ENCODE measurements around the gene ALS2.
A peak's percentile ranks its signal among the peaks of the same experiment; 100 is the strongest.
"Not testable (repeated sequence)": the region's sequence is repeated elsewhere in the genome, so short reads cannot be mapped to it uniquely, and the experiment has no call there.

Gene ALS2

GRCh38 chr2:201780674-201781493, at the start of gene ALS2:
Gene ALS2, minus strand, starts transcription at chr2:201780933. Its CDS starts 12,048 bp downstream, at chr2:201768885.
- H3K4me3 ChIP-seq (ENCODE audit: low read depth in 1 of 2, low read length in 2 of 2) = peak within 1 kb of the TSS; percentile 91 to 97
- H3K27me3 ChIP-seq (ENCODE audit: control insufficient read depth in 1 of 2, insufficient read depth in 2 of 2, low read length in 2 of 2) = no peaks in the 10 kb centered on the region
- peak within 1 kb of the TSS; percentile 73 for H3K27ac ChIP-seq (ENCODE audit: low read depth, low read length)

GRCh38 chr2:201828220-201828619, 47.5 kb upstream of the ALS2 start:
- Histone ChIP-seq H3K27ac (ENCODE audit: low read depth, low read length) (no peak overlapping the region), H3K36me3 (ENCODE audit: control insufficient read depth in 1 of 2, insufficient read depth in 2 of 2, low read length in 2 of 2) (no peaks in the 10 kb centered on the region), H3K4me3 (ENCODE audit: low read depth in 1 of 2, low read length in 2 of 2) (no peak overlapping the region)

More at GRCh38 chr2:201780674-201781493, at the start of gene ALS2:
- H3K4me1 ChIP-seq (ENCODE audit: control insufficient read depth in 1 of 2, insufficient read depth in 2 of 2, low read length in 2 of 2) = peaks cover 17 to 46% of the 10 kb centered on the region in 2 donors
- no peaks in the 10 kb centered on the region for H3K9me3 ChIP-seq (ENCODE audit: control insufficient read depth in 1 of 2, low read length in 2 of 2)
- H3K36me3 ChIP-seq (ENCODE audit: control insufficient read depth in 1 of 2, insufficient read depth in 2 of 2, low read length in 2 of 2) = no peaks in the 10 kb centered on the region
- peak within 1 kb of the TSS; percentile 78 to 85 for H3K9ac ChIP-seq (ENCODE audit: low read depth in 1 of 2, low read length in 2 of 2)

GRCh38 chr2:201827621-201828020, 46.9 kb upstream of the ALS2 start:
- Histone ChIP-seq H3K27me3 (ENCODE audit: control insufficient read depth in 1 of 2, insufficient read depth in 2 of 2, low read length in 2 of 2) (no peaks in the 10 kb centered on the region), H3K27ac (ENCODE audit: low read depth, low read length) (no peak overlapping the region), H3K9me3 (ENCODE audit: control insufficient read depth in 1 of 2, low read length in 2 of 2) (no peaks in the 10 kb centered on the region), H3K36me3 (ENCODE audit: control insufficient read depth in 1 of 2, insufficient read depth in 2 of 2, low read length in 2 of 2) (no peaks in the 10 kb centered on the region), H3K4me1 (ENCODE audit: control insufficient read depth in 1 of 2, insufficient read depth in 2 of 2, low read length in 2 of 2) (no peaks in the 10 kb centered on the region), H3K4me3 (ENCODE audit: low read depth in 1 of 2, low read length in 2 of 2) (no peak overlapping the region), H3K9ac (ENCODE audit: low read depth in 1 of 2, low read length in 2 of 2) (no peak overlapping the region)

More at GRCh38 chr2:201828220-201828619, 47.5 kb upstream of the ALS2 start:
- Histone ChIP-seq H3K9me3 (ENCODE audit: control insufficient read depth in 1 of 2, low read length in 2 of 2) (no peaks in the 10 kb centered on the region), H3K27me3 (ENCODE audit: control insufficient read depth in 1 of 2, insufficient read depth in 2 of 2, low read length in 2 of 2) (no peaks in the 10 kb centered on the region), H3K4me1 (ENCODE audit: control insufficient read depth in 1 of 2, insufficient read depth in 2 of 2, low read length in 2 of 2) (no peaks in the 10 kb centered on the region), H3K9ac (ENCODE audit: low read depth in 1 of 2, low read length in 2 of 2) (no peak overlapping the region)

DNA sequence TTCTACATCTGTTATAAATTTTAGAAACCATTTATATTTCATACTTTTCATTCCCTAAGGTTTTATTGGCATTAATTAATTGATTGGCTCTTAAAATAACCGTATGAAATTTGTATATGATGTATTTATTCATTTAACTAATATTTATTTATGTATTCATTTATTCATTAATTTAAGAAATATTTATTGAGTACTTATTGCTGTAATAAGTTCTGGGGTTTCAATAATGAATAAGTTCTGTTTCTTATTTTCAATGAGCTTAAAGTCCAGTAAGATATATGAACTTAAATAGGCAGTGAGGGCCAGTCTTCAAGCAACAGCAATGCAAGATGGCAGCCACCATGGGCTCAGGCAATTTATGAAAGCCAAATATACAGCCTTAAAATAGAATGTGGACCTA, 43.5 kb upstream of the ALS2 start:
- no peaks in the 10 kb centered on the region for H3K36me3 ChIP-seq (ENCODE audit: control insufficient read depth in 1 of 2, insufficient read depth in 2 of 2, low read length in 2 of 2)
- no peaks in the 10 kb centered on the region for H3K9me3 ChIP-seq (ENCODE audit: control insufficient read depth in 1 of 2, low read length in 2 of 2)
- H3K4me1 ChIP-seq (ENCODE audit: control insufficient read depth in 1 of 2, insufficient read depth in 2 of 2, low read length in 2 of 2) = no peaks in the 10 kb centered on the region
- no peak overlapping the region for H3K9ac ChIP-seq (ENCODE audit: low read depth in 1 of 2, low read length in 2 of 2)
- no peak overlapping the region for H3K4me3 ChIP-seq (ENCODE audit: low read depth in 1 of 2, low read length in 2 of 2)
- H3K27me3 ChIP-seq (ENCODE audit: control insufficient read depth in 1 of 2, insufficient read depth in 2 of 2, low read length in 2 of 2) = no peaks in the 10 kb centered on the region
- no peak overlapping the region for H3K27ac ChIP-seq (ENCODE audit: low read depth, low read length)

DNA sequence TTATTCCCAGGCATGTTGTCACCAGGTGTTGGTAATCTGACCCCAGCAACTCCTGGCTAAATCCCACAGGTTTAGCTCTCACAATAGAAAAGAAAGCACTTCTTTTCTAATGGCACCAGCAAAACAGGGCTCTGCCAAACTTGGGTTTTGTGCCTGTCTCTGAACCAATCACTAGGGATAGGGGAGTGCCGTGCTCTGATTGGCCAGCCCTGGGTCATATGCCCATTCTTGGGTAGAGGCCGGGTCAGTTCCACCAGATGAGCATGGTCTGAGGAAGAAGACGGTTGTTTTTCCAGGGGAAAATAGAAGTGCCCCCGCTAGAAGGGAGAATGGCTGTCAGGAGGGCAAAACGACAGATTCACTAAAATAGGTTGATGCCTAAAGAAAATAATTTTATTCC, 40.3 kb upstream of the ALS2 start:
- no peaks in the 10 kb centered on the region for H3K9me3 ChIP-seq (ENCODE audit: control insufficient read depth in 1 of 2, low read length in 2 of 2)
- no peaks in the 10 kb centered on the region for H3K27me3 ChIP-seq (ENCODE audit: control insufficient read depth in 1 of 2, insufficient read depth in 2 of 2, low read length in 2 of 2)
- no peak overlapping the region for H3K9ac ChIP-seq (ENCODE audit: low read depth in 1 of 2, low read length in 2 of 2)
- no peak overlapping the region for H3K4me3 ChIP-seq (ENCODE audit: low read depth in 1 of 2, low read length in 2 of 2)
- no peaks in the 10 kb centered on the region for H3K36me3 ChIP-seq (ENCODE audit: control insufficient read depth in 1 of 2, insufficient read depth in 2 of 2, low read length in 2 of 2)
- no peaks in the 10 kb centered on the region for H3K4me1 ChIP-seq (ENCODE audit: control insufficient read depth in 1 of 2, insufficient read depth in 2 of 2, low read length in 2 of 2)
- no peak overlapping the region for H3K27ac ChIP-seq (ENCODE audit: low read depth, low read length)

GRCh38 chr2:201820383-201821007, 39.8 kb upstream of the ALS2 start:
- no peaks in the 10 kb centered on the region for H3K4me1 ChIP-seq (ENCODE audit: control insufficient read depth in 1 of 2, insufficient read depth in 2 of 2, low read length in 2 of 2)
- H3K9ac ChIP-seq (ENCODE audit: low read depth in 1 of 2, low read length in 2 of 2) = no peak overlapping the region
- H3K36me3 ChIP-seq (ENCODE audit: control insufficient read depth in 1 of 2, insufficient read depth in 2 of 2, low read length in 2 of 2) = no peaks in the 10 kb centered on the region
- H3K27me3 ChIP-seq (ENCODE audit: control insufficient read depth in 1 of 2, insufficient read depth in 2 of 2, low read length in 2 of 2) = no peaks in the 10 kb centered on the region
- H3K4me3 ChIP-seq (ENCODE audit: low read depth in 1 of 2, low read length in 2 of 2) = no peak overlapping the region
- no peaks in the 10 kb centered on the region for H3K9me3 ChIP-seq (ENCODE audit: control insufficient read depth in 1 of 2, low read length in 2 of 2)
- no peak overlapping the region for H3K27ac ChIP-seq (ENCODE audit: low read depth, low read length)

- no peak overlapping the region for H3K27ac ChIP-seq (ENCODE audit: low read depth, low read length)
- no peaks in the 10 kb centered on the region for H3K36me3 ChIP-seq (ENCODE audit: control insufficient read depth in 1 of 2, insufficient read depth in 2 of 2, low read length in 2 of 2)
- no peaks in the 10 kb centered on the region for H3K27me3 ChIP-seq (ENCODE audit: control insufficient read depth in 1 of 2, insufficient read depth in 2 of 2, low read length in 2 of 2)
- H3K4me1 ChIP-seq (ENCODE audit: control insufficient read depth in 1 of 2, insufficient read depth in 2 of 2, low read length in 2 of 2) = no peaks in the 10 kb centered on the region
- no peaks in the 10 kb centered on the region for H3K9me3 ChIP-seq (ENCODE audit: control insufficient read depth in 1 of 2, low read length in 2 of 2)
- H3K4me3 ChIP-seq (ENCODE audit: low read depth in 1 of 2, low read length in 2 of 2) = no peak overlapping the region
- H3K9ac ChIP-seq (ENCODE audit: low read depth in 1 of 2, low read length in 2 of 2) = no peak overlapping the region
Observed at GRCh38 chr2:201816657-201817575, 36.2 kb upstream of the ALS2 start.

DNA sequence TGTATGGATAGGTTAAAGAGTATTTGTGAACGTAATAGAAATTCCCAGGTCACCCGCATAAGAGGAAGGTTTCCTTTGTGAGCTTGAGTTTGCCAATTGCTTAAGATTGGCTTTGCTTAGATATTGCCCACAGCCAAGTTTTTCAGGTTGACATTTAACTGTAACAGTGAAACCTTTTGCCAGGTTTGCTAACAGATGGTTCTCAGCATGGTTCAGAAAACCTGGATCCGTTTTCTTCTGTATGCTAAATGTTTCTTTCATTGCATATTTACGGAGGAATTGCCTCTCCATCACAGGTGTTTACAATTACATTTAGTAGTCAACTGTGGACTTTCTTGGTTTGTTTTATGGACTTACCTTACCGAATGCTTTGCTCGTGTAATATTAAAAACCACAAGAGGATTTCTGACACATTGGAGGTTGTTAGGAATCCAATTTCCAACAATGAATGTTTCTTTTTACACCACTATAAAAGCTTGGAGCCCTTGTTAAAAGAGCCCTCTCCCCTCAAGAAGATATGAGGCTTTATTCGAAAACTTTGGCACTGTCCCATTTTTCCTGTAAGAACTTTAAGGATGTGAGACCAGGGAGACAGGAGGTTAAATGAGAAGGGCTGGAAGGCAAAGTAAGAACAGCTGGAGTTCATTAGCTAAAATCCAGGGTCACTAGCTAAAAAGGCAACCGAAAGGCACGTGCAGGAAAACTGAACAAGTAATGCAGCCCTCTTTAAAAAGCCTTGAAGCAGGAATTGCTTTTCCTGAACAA, 33.4 kb upstream of the ALS2 start:
- no peaks in the 10 kb centered on the region for H3K27me3 ChIP-seq (ENCODE audit: control insufficient read depth in 1 of 2, insufficient read depth in 2 of 2, low read length in 2 of 2)

DNA sequence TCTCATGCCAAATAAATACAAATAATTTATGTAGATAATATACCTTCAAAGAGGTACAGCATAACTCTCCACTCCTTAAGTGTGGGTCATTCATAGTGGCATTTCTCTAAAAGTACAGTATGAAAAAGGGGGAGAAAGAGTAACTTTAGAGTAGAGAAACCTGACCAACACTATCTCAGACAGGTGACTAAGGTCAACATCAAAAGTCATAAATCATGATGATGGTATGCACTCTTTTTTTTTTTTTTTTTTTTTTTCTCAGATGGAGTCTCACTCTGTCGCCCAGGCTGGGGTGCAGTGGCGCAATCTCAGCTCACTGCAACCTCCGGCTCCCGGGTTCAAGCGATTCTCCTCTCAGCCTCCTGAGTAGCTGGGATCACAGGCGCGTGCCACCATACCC, 29.9 kb upstream of the ALS2 start:
- not testable (repeated sequence) for H3K27me3 ChIP-seq (ENCODE audit: control insufficient read depth in 1 of 2, insufficient read depth in 2 of 2, low read length in 2 of 2); H3K4me3 ChIP-seq (ENCODE audit: low read depth in 1 of 2, low read length in 2 of 2); H3K9me3 ChIP-seq (ENCODE audit: control insufficient read depth in 1 of 2, low read length in 2 of 2); H3K36me3 ChIP-seq (ENCODE audit: control insufficient read depth in 1 of 2, insufficient read depth in 2 of 2, low read length in 2 of 2); H3K27ac ChIP-seq (ENCODE audit: low read depth, low read length); H3K4me1 ChIP-seq (ENCODE audit: control insufficient read depth in 1 of 2, insufficient read depth in 2 of 2, low read length in 2 of 2); H3K9ac ChIP-seq (ENCODE audit: low read depth in 1 of 2, low read length in 2 of 2)

More for the DNA sequence above, 33.4 kb upstream of the ALS2 start:
- Histone ChIP-seq H3K4me1 (ENCODE audit: control insufficient read depth in 1 of 2, insufficient read depth in 2 of 2, low read length in 2 of 2) (no peaks in the 10 kb centered on the region), H3K9ac (ENCODE audit: low read depth in 1 of 2, low read length in 2 of 2) (no peak overlapping the region), H3K9me3 (ENCODE audit: control insufficient read depth in 1 of 2, low read length in 2 of 2) (no peaks in the 10 kb centered on the region), H3K4me3 (ENCODE audit: low read depth in 1 of 2, low read length in 2 of 2) (no peak overlapping the region), H3K36me3 (ENCODE audit: control insufficient read depth in 1 of 2, insufficient read depth in 2 of 2, low read length in 2 of 2) (no peaks in the 10 kb centered on the region), H3K27ac (ENCODE audit: low read depth, low read length) (no peak overlapping the region)
